ENCODE results near the gene SLC13A5.

Gene SLC13A5

GRCh38 chr17:6638046-6638908 is 74.9 kb downstream of the SLC13A5 start:
- DNase-seq (ENCODE audit: low spot score): no peak

- DNase-seq (ENCODE audit: low spot score): no peak
Observed at GRCh38 chr17:6637458-6637840, 75.7 kb downstream of the SLC13A5 start.

GRCh38 chr17:6636616-6637457 is 76.3 kb downstream of the SLC13A5 start:
- no peak for DNase-seq (ENCODE audit: low spot score)

GRCh38 chr17:6636105-6636504 is 77.1 kb downstream of the SLC13A5 start:
- no peak for DNase-seq (ENCODE audit: low spot score)
